ENCODE data around the gene PASK. TPM values are rescaled to one million over a fixed set of nuclear protein-coding genes. Genes with fewer than 3 reads are reported as not detected.

PASK gene
- total and polyA plus RNA-seq, 12 donors, result 0.72 to 8.9 (median 3.6) TPM

GRCh38 chr2:241137276-241138190 is 11.7 kb downstream of the PASK start:
- WGBS, 4 donors, result 86 to 92% (median 90%) methylated on average over 15 to 24 of the region's 24 CpGs
- H3K36me3 ChIP-seq (replicated peaks in 1 of 2), result no peaks in the 10 kb centered on the region

GRCh38 chr2:241136661-241137260 is 12.5 kb downstream of the PASK start:
- Histone ChIP-seq H3K36me3 (replicated peaks in 1 of 2) (no peaks in the 10 kb centered on the region), H3K27ac (no peak overlapping the region), H3K27me3 (no peaks in the 10 kb centered on the region), H3K4me1 (replicated peaks in 1 of 2) (no peaks in the 10 kb centered on the region), H3K9me3 (replicated peaks in 1 of 3) (no peaks in the 10 kb centered on the region), H3K4me3 (no peak overlapping the region)
- intact Hi-C loops (cut with DNase I), result no loop called here
- TF ChIP-seq CTCF (IDR thresholded peaks at IDR 0.05) (no peak), POLR2A (IDR thresholded peaks at IDR 0.05) (no peak)
- no peak for DNase-seq
- WGBS, 4 donors, result 93 to 97% (median 96%) methylated on average over 6 to 25 of the region's 25 CpGs

More at GRCh38 chr2:241137276-241138190, 11.7 kb downstream of the PASK start:
- TF ChIP-seq POLR2A (IDR thresholded peaks at IDR 0.05), result no peak
- TF ChIP-seq CTCF (IDR thresholded peaks at IDR 0.05), result no peak
- Histone ChIP-seq H3K9me3 (replicated peaks in 1 of 3) (no peaks in the 10 kb centered on the region), H3K4me3 (no peak overlapping the region), H3K4me1 (replicated peaks in 1 of 2) (no peaks in the 10 kb centered on the region), H3K27me3 (no peaks in the 10 kb centered on the region), H3K27ac (no peak overlapping the region)
- DNase-seq, result no peak
- intact Hi-C loops (cut with DNase I), result no loop called here

- no peak for DNase-seq
- no peak for TF ChIP-seq CTCF (IDR thresholded peaks at IDR 0.05)
- TF ChIP-seq POLR2A (IDR thresholded peaks at IDR 0.05), result no peak
These were observed 13.1 kb downstream of the PASK start for GRCh38 chr2:241136191-241136590.

GRCh38 chr2:241135737-241136136 is 13.5 kb downstream of the PASK start:
- Histone ChIP-seq H3K4me3 (no peak overlapping the region), H3K27me3 (no peaks in the 10 kb centered on the region), H3K4me1 (replicated peaks in 1 of 2) (no peaks in the 10 kb centered on the region), H3K9me3 (replicated peaks in 1 of 3) (no peaks in the 10 kb centered on the region), H3K36me3 (replicated peaks in 1 of 2) (no peaks in the 10 kb centered on the region), H3K27ac (no peak overlapping the region)
- intact Hi-C loops (cut with DNase I), result no loop called here
- WGBS, 4 donors, result 71 to 80% (median 72%) methylated on average over 6 to 9 of the region's 9 CpGs
- TF ChIP-seq POLR2A (IDR thresholded peaks at IDR 0.05) (no peak), CTCF (IDR thresholded peaks at IDR 0.05) (no peak)
- DNase-seq, result no peak

More at GRCh38 chr2:241136191-241136590, 13.1 kb downstream of the PASK start:
- no peaks in the 10 kb centered on the region for H3K4me1 ChIP-seq (replicated peaks in 1 of 2)
- no peaks in the 10 kb centered on the region for H3K27me3 ChIP-seq
- no peak overlapping the region for H3K4me3 ChIP-seq
- H3K27ac ChIP-seq, result no peak overlapping the region
- H3K36me3 ChIP-seq (replicated peaks in 1 of 2), result no peaks in the 10 kb centered on the region
- no peaks in the 10 kb centered on the region for H3K9me3 ChIP-seq (replicated peaks in 1 of 3)
- WGBS, 4 donors, result 94 to 96% (median 95%) methylated on average over 6 to 8 of the region's 8 CpGs
- intact Hi-C loops (cut with DNase I), result no loop called here
